Measurements from ENCODE around the gene C9orf72.
A peak's percentile ranks its signal among the peaks of the same experiment; 100 is the strongest.

C9orf72 gene

DNA sequence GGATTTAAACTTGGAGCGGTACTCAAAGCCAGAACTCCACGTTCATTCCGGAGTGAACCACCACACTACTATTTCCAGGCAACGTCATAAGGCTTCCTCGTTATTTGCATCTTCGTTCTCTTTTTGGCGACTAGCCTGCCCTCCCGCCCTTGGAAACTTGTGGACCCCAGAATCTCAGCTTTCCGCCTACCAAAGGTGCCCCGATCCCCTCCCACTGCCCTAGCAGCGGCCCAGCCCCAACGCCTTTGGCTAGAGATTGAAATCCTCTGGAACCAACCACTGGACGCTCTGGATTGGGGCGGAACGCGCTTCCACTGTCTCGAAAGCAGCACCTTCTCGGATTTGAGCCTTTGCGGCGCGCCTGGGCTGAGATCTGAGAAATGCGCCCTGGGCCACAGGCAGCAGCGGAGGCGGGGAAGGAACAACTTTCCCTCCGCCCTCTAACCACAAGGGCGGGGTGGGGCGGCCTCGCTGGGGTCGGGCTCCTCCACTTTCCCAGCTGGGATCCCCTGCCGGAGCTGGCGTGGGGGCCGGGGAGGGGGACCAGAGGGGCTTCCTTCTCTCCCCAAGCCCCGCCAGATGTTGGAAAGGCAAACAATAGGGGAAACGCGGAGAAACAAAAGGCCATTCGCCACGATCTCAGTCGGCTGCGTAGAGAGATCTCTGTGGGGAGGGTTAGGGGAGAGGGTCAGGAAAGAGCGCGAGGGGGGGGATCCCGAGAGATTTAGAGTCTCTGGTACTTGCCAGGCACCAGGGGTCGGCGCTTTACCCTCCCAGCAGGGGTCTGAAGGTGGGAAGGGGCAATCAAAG is 45.0 kb downstream of the C9orf72 start:
- peak; percentile 58 for DNase-seq (ENCODE audit: low spot score)
- TF ChIP-seq CTCF (IDR thresholded peaks at IDR 0.05; ENCODE audit: extremely low read depth, insufficient read depth, missing control alignments), result no peak
- in situ Hi-C loops (cut with MboI; ENCODE audit: low pct_unique_long_range_greater_than_20kb, low sequenced_read_pairs, unreplicated experiment), result no loop called here

DNA sequence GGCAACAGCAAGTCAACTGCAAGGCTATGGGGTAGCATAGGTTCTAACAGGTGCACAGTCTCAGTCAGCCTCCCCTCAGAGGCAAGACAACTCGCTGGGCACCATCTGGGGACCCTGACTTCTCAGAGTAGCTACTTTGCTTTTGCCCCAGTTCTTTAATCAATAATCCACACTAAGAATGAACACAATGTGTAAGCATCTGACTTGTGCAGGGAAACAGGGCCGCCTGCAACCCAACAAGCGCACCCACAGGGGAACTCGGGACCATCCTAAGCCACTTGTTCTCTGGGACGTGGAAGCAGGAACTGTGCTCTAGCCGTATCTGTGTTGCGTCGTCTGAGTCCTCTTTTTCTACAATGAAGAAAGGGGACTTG is 45.6 kb downstream of the C9orf72 start:
- no peak for TF ChIP-seq CTCF (IDR thresholded peaks at IDR 0.05; ENCODE audit: extremely low read depth, insufficient read depth, missing control alignments)
- no peak for DNase-seq (ENCODE audit: low spot score)
- in situ Hi-C loops (cut with MboI; ENCODE audit: low pct_unique_long_range_greater_than_20kb, low sequenced_read_pairs, unreplicated experiment), result no loop called here

DNA sequence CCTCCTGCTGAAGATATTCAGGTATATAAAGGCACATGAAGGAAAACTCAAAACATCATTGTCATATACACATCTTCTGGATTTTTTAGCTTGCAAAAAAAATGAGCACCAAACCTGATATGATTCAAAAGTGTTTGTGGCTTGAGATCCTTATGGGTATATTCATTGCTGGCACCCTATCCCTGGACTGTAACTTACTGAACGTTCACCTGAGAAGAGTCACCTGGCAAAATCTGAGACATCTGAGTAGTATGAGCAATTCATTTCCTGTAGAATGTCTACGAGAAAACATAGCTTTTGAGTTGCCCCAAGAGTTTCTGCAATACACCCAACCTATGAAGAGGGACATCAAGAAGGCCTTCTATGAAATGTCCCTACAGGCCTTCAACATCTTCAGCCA is 49.0 kb downstream of the C9orf72 start, which contains the start of gene IFNK:
IFNK (plus strand) TSS at position 55 of the 400 bp plus-strand sequence; CDS start at position 102, 47 bp downstream.
- no peak for DNase-seq (ENCODE audit: low spot score)
- TF ChIP-seq CTCF (IDR thresholded peaks at IDR 0.05; ENCODE audit: extremely low read depth, insufficient read depth, missing control alignments), result no peak
- in situ Hi-C loops (cut with MboI; ENCODE audit: low pct_unique_long_range_greater_than_20kb, low sequenced_read_pairs, unreplicated experiment), result no loop called here

- DNase-seq (ENCODE audit: low spot score), result no peak
- TF ChIP-seq CTCF (IDR thresholded peaks at IDR 0.05; ENCODE audit: extremely low read depth, insufficient read depth, missing control alignments), result no peak
- in situ Hi-C loops (cut with MboI; ENCODE audit: low pct_unique_long_range_greater_than_20kb, low sequenced_read_pairs, unreplicated experiment), result no loop called here
Measured at GRCh38 chr9:27523141-27523540, 50.1 kb downstream of the C9orf72 start.

DNA sequence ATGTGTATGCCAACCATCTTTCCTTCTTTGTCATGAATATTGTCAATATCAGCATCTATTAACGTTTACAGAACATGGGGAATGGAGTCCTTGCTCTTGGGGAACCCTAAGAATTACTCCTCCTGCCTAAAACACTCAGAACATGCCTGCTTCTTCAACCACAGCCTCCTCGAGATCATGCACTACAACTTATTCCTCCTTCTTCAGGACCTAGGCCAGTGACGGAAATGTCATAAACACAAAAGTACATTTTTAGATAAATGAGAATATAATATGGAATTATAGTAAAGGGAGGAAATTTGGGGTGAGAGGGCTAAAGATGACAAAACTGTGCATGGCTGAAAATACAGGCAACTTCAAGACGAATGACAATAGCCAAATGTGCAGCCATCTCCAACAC is 52.3 kb downstream of the C9orf72 start:
- no peak for DNase-seq (ENCODE audit: low spot score)
- in situ Hi-C loops (cut with MboI; ENCODE audit: low pct_unique_long_range_greater_than_20kb, low sequenced_read_pairs, unreplicated experiment), result no loop called here
- TF ChIP-seq CTCF (IDR thresholded peaks at IDR 0.05; ENCODE audit: extremely low read depth, insufficient read depth, missing control alignments), result no peak

- TF ChIP-seq CTCF (IDR thresholded peaks at IDR 0.05; ENCODE audit: extremely low read depth, insufficient read depth, missing control alignments), result no peak
- no peak for DNase-seq (ENCODE audit: low spot score)
- in situ Hi-C loops (cut with MboI; ENCODE audit: low pct_unique_long_range_greater_than_20kb, low sequenced_read_pairs, unreplicated experiment), result no loop called here
Measured at GRCh38 chr9:27519466-27520465, 53.5 kb downstream of the C9orf72 start.

Data from GM13977 (cell line).